Measurements from ENCODE around the gene ZBTB45. TPM values are rescaled to one million over a fixed set of nuclear protein-coding genes. Genes with fewer than 3 reads are reported as not detected.
A peak's percentile ranks its signal among the peaks of the same experiment; 100 is the strongest.

ZBTB45 gene
- total and polyA plus RNA-seq, 9 of the 15 experiments (the other 6 are each of a cell fraction or from before 2014, with no cell fraction given) = 0.08 to 16.1 (median 1.8) TPM

DNA sequence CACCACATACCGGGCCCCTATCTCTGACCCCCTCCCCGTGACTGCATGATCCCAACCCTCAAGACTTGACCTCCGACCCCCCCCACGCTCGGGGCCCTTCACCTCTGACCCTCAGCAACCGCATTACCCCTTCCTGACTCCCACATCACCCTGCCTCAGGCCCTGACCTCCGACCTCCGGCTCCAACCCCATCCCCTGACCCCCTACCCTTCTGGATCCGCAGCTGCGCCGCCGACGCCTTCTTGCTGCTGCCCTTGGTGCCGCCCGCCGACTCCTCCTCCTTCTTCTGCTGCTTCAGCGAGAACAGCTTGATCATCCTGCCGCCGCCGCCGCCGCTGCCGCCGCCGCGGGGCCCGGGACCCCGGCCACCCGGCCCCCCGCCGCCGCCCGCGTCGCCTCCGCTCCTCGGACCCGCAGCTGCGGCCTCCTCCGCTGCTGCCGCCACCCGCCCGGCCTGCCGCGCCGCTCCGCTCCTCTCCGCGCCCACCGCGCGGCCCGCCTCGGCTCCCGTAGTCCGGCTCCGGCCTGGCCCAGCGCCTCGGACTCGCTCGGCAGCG lies 38.5 kb upstream of the ZBTB45 start, which contains the start of gene UBE2M:
TSS of gene UBE2M (minus strand) at position 546 of the 557 bp plus-strand sequence. CDS start at position 316, 230 bp downstream.
- in situ Hi-C loops (cut with MboI) (no loop called here), intact Hi-C loops (cut with micrococcal nuclease) (no loop called here)
- no TSS peak for BruUV-seq (replicated peaks)
- peaks cover 3% of the 10 kb centered on the region for H3K9me1 ChIP-seq (ENCODE audit: control insufficient read depth, insufficient read depth, low read length)
- no peaks in the 10 kb centered on the region for H3K27me3 ChIP-seq (ENCODE audit: control insufficient read depth in 2 of 2, insufficient read depth in 2 of 2, low read length in 2 of 2)
- no peak for FAIRE-seq
- H3K4me3 ChIP-seq = peak within 1 kb of the TSS; percentile 92
- WGBS (ENCODE audit: insufficient coverage, low coverage, missing lambda C conversion rate) = under 1% methylated on average over 13 of the region's 62 CpGs
- no peaks in the 10 kb centered on the region for H4K20me1 ChIP-seq (replicated peaks; ENCODE audit: control insufficient read depth, insufficient read depth, low read length)
- peak within 1 kb of the TSS; percentile 94 for H3K27ac ChIP-seq (ENCODE audit: extremely low read depth, low read depth, low read length)
- DNase-seq (ENCODE audit: extremely low read depth in 1 of 4, low spot score in 3 of 4) = peak; percentile 57 to 83 (median 66)
- CTCF ChIA-PET (ENCODE audit: low intra/inter-chr PET ratio) = no interaction called here
- H3K9ac ChIP-seq (ENCODE audit: insufficient read depth in 1 of 2, low read depth in 2 of 2, low read length in 2 of 2) = peak within 1 kb of the TSS; percentile 92 to 98
- peaks cover 36 to 73% of the 10 kb centered on the region in 2 experiments for H3K4me1 ChIP-seq (replicated peaks in 1 of 2; ENCODE audit: control insufficient read depth in 2 of 2, insufficient read depth in 2 of 2, low read length in 2 of 2)
- peak within 1 kb of the TSS; percentile 99 for H2AFZ ChIP-seq (ENCODE audit: low read depth, low read length)
- peaks cover 36% of the 10 kb centered on the region for H3K36me3 ChIP-seq (ENCODE audit: control insufficient read depth, insufficient read depth, low read length)
- ATAC-seq = no peak
- POLR2A ChIA-PET = interaction anchor here (2.3 kb wide), 1 partner anchor 12 kb away, joined by 9 read pairs; no protein-coding TSS in a partner anchor
- H3K4me2 ChIP-seq (ENCODE audit: insufficient read depth, low read length) = peak within 1 kb of the TSS; percentile 98
- no peaks in the 10 kb centered on the region for H3K9me3 ChIP-seq (replicated peaks; ENCODE audit: control insufficient read depth, insufficient read depth, low read depth, low read length)
- H3K79me2 ChIP-seq (ENCODE audit: control insufficient read depth, insufficient read depth, low read length) = peaks cover 60% of the 10 kb centered on the region
- TF ChIP-seq PHB (CRISPR knock-in tag; IDR thresholded peaks at IDR 0.05) (no peak), ZBED1 (IDR thresholded peaks at IDR 0.05) (no peak), ZC3H11A (IDR thresholded peaks at IDR 0.05; ENCODE audit: low read depth, low read length) (no peak), FUS (optimal IDR thresholded peaks at IDR 0.05; ENCODE audit: low read depth, low read length) (no peak), BHLHE40 (IDR thresholded peaks at IDR 0.05; ENCODE audit: low read length) (peak; percentile 64), RBM15 (IDR thresholded peaks at IDR 0.05; ENCODE audit: insufficient read depth, low read length) (no peak), HDGF (IDR thresholded peaks at IDR 0.05) (0 out of 2 replicates have a peak, but pooled peaks have one; percentile 59), KDM4B (IDR thresholded peaks at IDR 0.05; ENCODE audit: borderline replicate concordance in 2 of 2, low read depth in 1 of 2) (no peak), RBM22 (IDR thresholded peaks at IDR 0.05; ENCODE audit: low read depth, low read length, poor library complexity, severe bottlenecking) (no peak), KDM2B (CRISPR knock-in tag; IDR thresholded peaks at IDR 0.05) (no peak), ESRRA (IDR thresholded peaks at IDR 0.05; ENCODE audit: borderline replicate concordance, low read depth) (peak; percentile 74; the same call in 1 of the 2 replicates), MYC (IDR thresholded peaks at IDR 0.05; ENCODE audit: low read depth, low read length) (no peak; the same call in 1 of the 2 replicates), MYC (CRISPR knock-in tag; IDR thresholded peaks at IDR 0.05; ENCODE audit: borderline replicate concordance, low read depth) (no peak), CC2D1A (IDR thresholded peaks at IDR 0.05) (no peak), LARP7 (IDR thresholded peaks at IDR 0.05) (no peak), TCF7L2 (IDR thresholded peaks at IDR 0.05; ENCODE audit: low read depth, low read length) (no peak)
- TF ChIP-seq, protein P1, sequence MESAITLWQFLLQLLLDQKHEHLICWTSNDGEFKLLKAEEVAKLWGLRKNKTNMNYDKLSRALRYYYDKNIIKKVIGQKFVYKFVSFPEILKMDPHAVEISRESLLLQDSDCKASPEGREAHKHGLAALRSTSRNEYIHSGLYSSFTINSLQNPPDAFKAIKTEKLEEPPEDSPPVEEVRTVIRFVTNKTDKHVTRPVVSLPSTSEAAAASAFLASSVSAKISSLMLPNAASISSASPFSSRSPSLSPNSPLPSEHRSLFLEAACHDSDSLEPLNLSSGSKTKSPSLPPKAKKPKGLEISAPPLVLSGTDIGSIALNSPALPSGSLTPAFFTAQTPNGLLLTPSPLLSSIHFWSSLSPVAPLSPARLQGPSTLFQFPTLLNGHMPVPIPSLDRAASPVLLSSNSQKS (CRISPR knock-in tag; IDR thresholded peaks at IDR 0.05) = no peak
- TF ChIP-seq, protein P2, sequence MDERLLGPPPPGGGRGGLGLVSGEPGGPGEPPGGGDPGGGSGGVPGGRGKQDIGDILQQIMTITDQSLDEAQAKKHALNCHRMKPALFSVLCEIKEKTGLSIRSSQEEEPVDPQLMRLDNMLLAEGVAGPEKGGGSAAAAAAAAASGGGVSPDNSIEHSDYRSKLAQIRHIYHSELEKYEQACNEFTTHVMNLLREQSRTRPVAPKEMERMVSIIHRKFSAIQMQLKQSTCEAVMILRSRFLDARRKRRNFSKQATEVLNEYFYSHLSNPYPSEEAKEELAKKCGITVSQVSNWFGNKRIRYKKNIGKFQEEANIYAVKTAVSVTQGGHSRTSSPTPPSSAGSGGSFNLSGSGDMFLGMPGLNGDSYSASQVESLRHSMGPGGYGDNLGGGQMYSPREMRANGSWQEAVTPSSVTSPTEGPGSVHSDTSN (CRISPR knock-in tag; IDR thresholded peaks at IDR 0.05; ENCODE audit: low read depth) = no peak
- TF ChIP-seq, protein P2 (tag; conservative IDR thresholded peaks at IDR 0.05; ENCODE audit: low read depth) = no peak
- TF ChIP-seq, protein P3, sequence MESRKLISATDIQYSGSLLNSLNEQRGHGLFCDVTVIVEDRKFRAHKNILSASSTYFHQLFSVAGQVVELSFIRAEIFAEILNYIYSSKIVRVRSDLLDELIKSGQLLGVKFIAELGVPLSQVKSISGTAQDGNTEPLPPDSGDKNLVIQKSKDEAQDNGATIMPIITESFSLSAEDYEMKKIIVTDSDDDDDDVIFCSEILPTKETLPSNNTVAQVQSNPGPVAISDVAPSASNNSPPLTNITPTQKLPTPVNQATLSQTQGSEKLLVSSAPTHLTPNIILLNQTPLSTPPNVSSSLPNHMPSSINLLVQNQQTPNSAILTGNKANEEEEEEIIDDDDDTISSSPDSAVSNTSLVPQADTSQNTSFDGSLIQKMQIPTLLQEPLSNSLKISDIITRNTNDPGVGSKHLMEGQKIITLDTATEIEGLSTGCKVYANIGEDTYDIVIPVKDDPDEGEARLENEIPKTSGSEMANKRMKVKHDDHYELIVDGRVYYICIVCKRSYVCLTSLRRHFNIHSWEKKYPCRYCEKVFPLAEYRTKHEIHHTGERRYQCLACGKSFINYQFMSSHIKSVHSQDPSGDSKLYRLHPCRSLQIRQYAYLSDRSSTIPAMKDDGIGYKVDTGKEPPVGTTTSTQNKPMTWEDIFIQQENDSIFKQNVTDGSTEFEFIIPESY (CRISPR knock-in tag; IDR thresholded peaks at IDR 0.05) = no peak

Measured in K562 (cell line).